Measurements from ENCODE around the gene NCOR1.

GRCh38 chr17:16243385-16243784, 28.1 kb upstream of the NCOR1 start:
- TF ChIP-seq, protein P1, sequence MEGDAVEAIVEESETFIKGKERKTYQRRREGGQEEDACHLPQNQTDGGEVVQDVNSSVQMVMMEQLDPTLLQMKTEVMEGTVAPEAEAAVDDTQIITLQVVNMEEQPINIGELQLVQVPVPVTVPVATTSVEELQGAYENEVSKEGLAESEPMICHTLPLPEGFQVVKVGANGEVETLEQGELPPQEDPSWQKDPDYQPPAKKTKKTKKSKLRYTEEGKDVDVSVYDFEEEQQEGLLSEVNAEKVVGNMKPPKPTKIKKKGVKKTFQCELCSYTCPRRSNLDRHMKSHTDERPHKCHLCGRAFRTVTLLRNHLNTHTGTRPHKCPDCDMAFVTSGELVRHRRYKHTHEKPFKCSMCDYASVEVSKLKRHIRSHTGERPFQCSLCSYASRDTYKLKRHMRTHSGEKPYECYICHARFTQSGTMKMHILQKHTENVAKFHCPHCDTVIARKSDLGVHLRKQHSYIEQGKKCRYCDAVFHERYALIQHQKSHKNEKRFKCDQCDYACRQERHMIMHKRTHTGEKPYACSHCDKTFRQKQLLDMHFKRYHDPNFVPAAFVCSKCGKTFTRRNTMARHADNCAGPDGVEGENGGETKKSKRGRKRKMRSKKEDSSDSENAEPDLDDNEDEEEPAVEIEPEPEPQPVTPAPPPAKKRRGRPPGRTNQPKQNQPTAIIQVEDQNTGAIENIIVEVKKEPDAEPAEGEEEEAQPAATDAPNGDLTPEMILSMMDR (IDR thresholded peaks at IDR 0.05; ENCODE audit: low read depth, low read length): no peak
- no peak for TF ChIP-seq EZH2phosphoT487 (IDR thresholded peaks at IDR 0.05; ENCODE audit: low read depth)
